Stimulated activated CD4-positive, alpha-beta T cell treated with anti-CD3 and anti-CD28 coated beads, Interleukin-15, amount 100 ng/mL, for 48 hours (primary cell): Measurements from ENCODE around the gene LIPT2.
"Not testable (repeated sequence)": the region's sequence is repeated elsewhere in the genome, so short reads cannot be mapped to it uniquely, and the experiment has no call there.

ENCODE experiments used
- DNase-seq, 2 donors: peaks; one replicate each; pipeline ENCODE4 v3.0.0-alpha.2; 2020; ENCODE audit warnings: low read depth in 2 of 2

LIPT2 gene

GRCh38 chr11:74492974-74493790, at the start of gene LIPT2:
Gene LIPT2 (minus strand): TSS chr11:74493724. CDS start chr11:74493703, 21 bp downstream.
- peak; percentile 95 to 98 for DNase-seq

GRCh38 chr11:74541466-74541865, 47.9 kb upstream of the LIPT2 start:
- no peak for DNase-seq

- no peak for DNase-seq
These were observed 46.7 kb upstream of the LIPT2 start for GRCh38 chr11:74540270-74540669.

- DNase-seq = no peak
These were observed 45.2 kb upstream of the LIPT2 start for GRCh38 chr11:74538680-74539079.

GRCh38 chr11:74535371-74536160, 42.0 kb upstream of the LIPT2 start:
- DNase-seq = no peak

- not testable (repeated sequence) for DNase-seq
These were observed 41.4 kb upstream of the LIPT2 start for GRCh38 chr11:74534946-74535275.

GRCh38 chr11:74534216-74534945, 40.9 kb upstream of the LIPT2 start:
- DNase-seq = no peak

GRCh38 chr11:74533421-74533820, 39.9 kb upstream of the LIPT2 start:
- DNase-seq = no peak

- no peak for DNase-seq
These were observed 39.1 kb upstream of the LIPT2 start for GRCh38 chr11:74532501-74533246.

GRCh38 chr11:74524978-74525377, 31.5 kb upstream of the LIPT2 start:
- DNase-seq = no peak

- DNase-seq = no peak
These were observed 31.0 kb upstream of the LIPT2 start for GRCh38 chr11:74524501-74524900.

GRCh38 chr11:74522776-74523175, 29.3 kb upstream of the LIPT2 start:
- no peak for DNase-seq

- no peak for DNase-seq
These were observed 28.2 kb upstream of the LIPT2 start for GRCh38 chr11:74521666-74522252.

- no peak for DNase-seq
These were observed 27.6 kb upstream of the LIPT2 start for GRCh38 chr11:74520927-74521665.

- no peak for DNase-seq
These were observed 26.8 kb upstream of the LIPT2 start for GRCh38 chr11:74520316-74520715.

GRCh38 chr11:74519710-74520109, 26.2 kb upstream of the LIPT2 start:
- no peak for DNase-seq

- DNase-seq = not testable (repeated sequence)
These were observed 24.1 kb upstream of the LIPT2 start for GRCh38 chr11:74517592-74517991.

- DNase-seq = no peak
These were observed 14.1 kb upstream of the LIPT2 start for GRCh38 chr11:74507582-74507981.

- no peak for DNase-seq
These were observed 13.3 kb upstream of the LIPT2 start for GRCh38 chr11:74506823-74507222.

GRCh38 chr11:74505911-74506310, 12.4 kb upstream of the LIPT2 start:
- DNase-seq = no peak
